IMR-90 (cell line): ENCODE results near the gene KCNAB2. TPM values are rescaled to one million over a fixed set of nuclear protein-coding genes. Genes with fewer than 3 reads are reported as not detected.

Source experiments
- ATAC-seq: fragments of 200-7000 bp; cut with Tn5 transposase; 2 replicates; pipeline ENCODE4 v1.9.1; 2020; ENCODE audit warnings: low read depth, mild to moderate bottlenecking, moderate library complexity
- BruUV-seq: library from RNA; stranded (reverse); fragments of 400-500 nt; replicated peaks from 2 replicates; lab custom pipeline; 2021; lab: Mats Ljungman, UMichigan
- CTCF ChIA-PET: fragments of 300-600 bp; formaldehyde crosslinking; extraction: SDS; loops from one replicate; lab custom pipeline; 2021; ENCODE audit warnings: antibody characterized with exemption; lab: Yijun Ruan, JAX
- POLR2A ChIA-PET: fragments of 300-600 bp; sonication (Branson Sonifier 250); formaldehyde crosslinking; loops from one replicate; lab custom pipeline; 2022; ENCODE audit warnings: antibody characterized with exemption; ENCODE audit not compliant: unreplicated experiment; lab: Charles Lee
- DNase-seq: peaks from one replicate; pipeline ENCODE4 v3.0.0; 2013
- H2AFZ ChIP-seq: replicated peaks from 2 replicates; pipeline ENCODE3; 2013; ENCODE audit warnings: low read length, mild to moderate bottlenecking; ENCODE audit not compliant: poor library complexity
- H2AK5ac ChIP-seq: 2 replicates; pipeline ENCODE4 v1.6.1; 2013; ENCODE audit warnings: low read depth, low read length, inconsistent platforms
- H2AK9ac ChIP-seq: replicated peaks from 2 replicates; pipeline ENCODE3; 2013; ENCODE audit warnings: mild to moderate bottlenecking, low read depth, low read length, moderate library complexity; ENCODE audit not compliant: poor library complexity
- H2BK120ac ChIP-seq: 2 replicates; pipeline ENCODE4 v1.6.1; 2013; ENCODE audit warnings: low read depth, low read length, inconsistent platforms
- H2BK15ac ChIP-seq: 3 replicates; pipeline ENCODE4 v1.6.1; 2013; ENCODE audit warnings: low read depth, low read length, inconsistent platforms
- H2BK20ac ChIP-seq: 2 replicates; pipeline ENCODE4 v1.6.1; 2013; ENCODE audit warnings: low read depth, mild to moderate bottlenecking, inconsistent platforms, low read length, moderate library complexity
- H2BK5ac ChIP-seq: 2 replicates; pipeline ENCODE4 v1.6.1; 2013; ENCODE audit warnings: mild to moderate bottlenecking, low read depth, low read length, inconsistent platforms; ENCODE audit not compliant: poor library complexity, severe bottlenecking
- H3K14ac ChIP-seq: replicated peaks from 2 replicates; pipeline ENCODE4 v1.6.1; 2013; ENCODE audit warnings: low read depth, low read length, inconsistent platforms
- H3K18ac ChIP-seq: 2 replicates; pipeline ENCODE4 v1.6.1; 2013; ENCODE audit warnings: low read depth, low read length, control low read depth
- H3K23ac ChIP-seq: 2 replicates; pipeline ENCODE4 v1.6.1; 2013; ENCODE audit warnings: low read depth, low read length, inconsistent platforms
- H3K27ac ChIP-seq: 2 replicates; pipeline ENCODE4 v1.5.1; 2013; ENCODE audit warnings: mild to moderate bottlenecking, control low read depth, low read length; ENCODE audit not compliant: insufficient read depth
- H3K27me3 ChIP-seq: 2 replicates; pipeline ENCODE4 v1.6.1; 2013; ENCODE audit warnings: low read length; ENCODE audit not compliant: control insufficient read depth, insufficient read depth
- H3K36me3 ChIP-seq: 2 replicates; pipeline ENCODE4 v1.6.1; 2013; ENCODE audit warnings: low read length, mixed read lengths; ENCODE audit not compliant: control insufficient read depth, insufficient read depth
- H3K4ac ChIP-seq: 2 replicates; pipeline ENCODE4 v1.6.1; 2013; ENCODE audit warnings: low read depth, low read length, inconsistent platforms
- H3K4me1 ChIP-seq: 2 replicates; pipeline ENCODE4 v1.6.1; 2013; ENCODE audit warnings: low read length, mixed read lengths; ENCODE audit not compliant: control insufficient read depth, insufficient read depth
- H3K4me2 ChIP-seq: 2 replicates; pipeline ENCODE4 v1.6.1; 2013; ENCODE audit warnings: low read depth, mild to moderate bottlenecking, control low read depth, low read length, moderate library complexity
- H3K4me3 ChIP-seq: 2 replicates; pipeline ENCODE4 v1.5.1; 2013; ENCODE audit warnings: low read depth, mild to moderate bottlenecking, control low read depth, low read length, moderate library complexity; ENCODE audit not compliant: insufficient read depth
- H3K56ac ChIP-seq: 2 replicates; pipeline ENCODE4 v1.6.1; 2013; ENCODE audit warnings: low read length, inconsistent platforms; ENCODE audit not compliant: insufficient read depth; ENCODE audit errors: extremely low read depth
- H3K79me1 ChIP-seq, 2 experiments: 2 replicates each; pipeline ENCODE4 v1.6.1; 2013; ENCODE audit warnings: low read length in 2 of 2, inconsistent platforms in 1 of 2, low read depth in 1 of 2
- H3K9ac ChIP-seq: 2 replicates; pipeline ENCODE4 v1.6.1; 2013; ENCODE audit warnings: low read depth, low read length, control low read depth
- H3K9me1 ChIP-seq: 2 replicates; pipeline ENCODE4 v1.6.1; 2013; ENCODE audit warnings: low read length, inconsistent platforms; ENCODE audit not compliant: insufficient read depth
- H3K9me3 ChIP-seq: 2 replicates; pipeline ENCODE4 v1.6.1; 2013; ENCODE audit warnings: low read length; ENCODE audit not compliant: control insufficient read depth, insufficient read depth
- H4K20me1 ChIP-seq: 2 replicates; pipeline ENCODE4 v1.6.1; 2013; ENCODE audit warnings: low read length, inconsistent platforms; ENCODE audit not compliant: insufficient read depth
- H4K5ac ChIP-seq: 2 replicates; pipeline ENCODE4 v1.6.1; 2013; ENCODE audit warnings: mild to moderate bottlenecking, low read depth, low read length, control low read depth
- H4K8ac ChIP-seq, 2 experiments: 2 replicates each; pipeline ENCODE4 v1.6.1; 2013; ENCODE audit warnings: low read depth in 2 of 2, low read length in 2 of 2, control low read depth in 1 of 2, inconsistent platforms in 1 of 2
- H4K91ac ChIP-seq: 2 replicates; pipeline ENCODE4 v1.6.1; 2013; ENCODE audit warnings: low read depth, low read length, inconsistent platforms; ENCODE audit not compliant: insufficient read depth
- BHLHE40 ChIP-seq: fragments of 150-350 bp; IDR thresholded peaks from 2 replicates; pipeline ENCODE4 v1.6.1; 2016; ENCODE audit warnings: mild to moderate bottlenecking, low read depth, low read length
- MXI1 ChIP-seq: IDR thresholded peaks from 2 replicates; pipeline ENCODE4 v1.6.1; 2012; ENCODE audit warnings: low read depth, mild to moderate bottlenecking, low read length, moderate library complexity, borderline replicate concordance
- NFE2L2 ChIP-seq: fragments of 150-350 bp; IDR thresholded peaks from 2 replicates; pipeline ENCODE4 v1.6.1; 2016; ENCODE audit warnings: low read depth, mild to moderate bottlenecking, low read length
- WGBS, 2 experiments: methylation state at CpG; one replicate each; pipeline versions ENCODE4 v1.1.5 to v1.1.7; 2013; ENCODE audit warnings: missing lambda C conversion rate in 2 of 2; ENCODE audit not compliant: insufficient read length in 1 of 2; ENCODE audit errors: extremely low coverage in 2 of 2; 5-methylcytosine and 5-hydroxymethylcytosine counted together
- dilution Hi-C: fragments of 300-500 bp; cut with HindIII; formaldehyde crosslinking; loops from one replicate; pipeline ENCODE4 v1.14.3; 2018; ENCODE audit warnings: low sequenced_read_pairs; ENCODE audit not compliant: unreplicated experiment
- in situ Hi-C: fragments of 300-500 bp; cut with MboI; formaldehyde crosslinking; loops from 3 replicates; pipeline ENCODE4 v1.14.3; 2019; ENCODE audit warnings: low sequenced_read_pairs, inconsistent platforms, mixed read lengths
- intact Hi-C: fragments of 100-400 bp; cut with micrococcal nuclease; formaldehyde crosslinking; loops from 2 replicates; pipeline ENCODE4 v1.10.0; 2022
- polyA plus RNA-seq, 3 experiments: library from polyadenylated mRNA; depleted of rRNA; stranded (reverse); fragments of >200 nt; gene quantifications; 2 replicates each; pipeline ENCODE4 v1.2.3, GENCODE V29; 2012; ENCODE audit warnings: low replicate concordance in 1 of 3
- total RNA-seq: library from RNA; depleted of rRNA; stranded (reverse); fragments of >200 nt; gene quantifications from 2 replicates; pipeline ENCODE4 v1.2.3, GENCODE V29; 2012

KCNAB2 gene
- total and polyA plus RNA-seq, 2 of the 4 experiments (the other 2 are of a cell fraction), result 1.3 to 4.2 TPM

GRCh38 chr1:6028042-6028850 is 17.4 kb upstream of the KCNAB2 start:
- Histone ChIP-seq H3K27me3 (no peaks in the 10 kb centered on the region; the same call in 1 of the 2 replicates), H4K91ac (no peak overlapping the region), H3K9me3 (no peaks in the 10 kb centered on the region), H3K9ac (no peak overlapping the region), H3K4me2 (no peak overlapping the region), H2BK15ac (no peak overlapping the region), H3K36me3 (no peaks in the 10 kb centered on the region), H2AK5ac (no peak overlapping the region), H2BK5ac (no peak overlapping the region), H3K4me3 (no peak overlapping the region), H4K20me1 (no peaks in the 10 kb centered on the region; the same call in 1 of the 2 replicates), H2AFZ (peak overlapping the region; percentile 3), H3K4me1 (peaks cover 5% of the 10 kb centered on the region; the same call in 1 of the 2 replicates), H3K18ac (no peak overlapping the region), H3K23ac (no peak overlapping the region), H3K56ac (no peak overlapping the region), H3K27ac (no peak overlapping the region), H3K14ac (no peak overlapping the region), H2BK120ac (no peak overlapping the region), H2AK9ac (no peak overlapping the region), H4K5ac (no peak overlapping the region), H3K9me1 (peaks cover 3% of the 10 kb centered on the region), H3K4ac (no peak overlapping the region), H4K8ac (no peak overlapping the region), H2BK20ac (no peak overlapping the region), H3K79me1 (no peaks in the 10 kb centered on the region)
- BruUV-seq, result no TSS peak
- WGBS, 2 experiments, result 77% methylated on average over 10 of the region's 19 CpGs; no CpG with 5 or more reads in 1 of the 2 experiments
- DNase-seq (peak; percentile 11), ATAC-seq (no peak)
- intact Hi-C loops, result no loop called here
- in situ Hi-C loops, result no loop called here
- dilution Hi-C loops, result no loop called here
- ChIA-PET CTCF (interaction anchor here (0.7 kb wide), 1 partner anchor 176 kb away, joined by 6 read pairs; no protein-coding TSS in a partner anchor), POLR2A (no interaction called here)
- no peak for TF ChIP-seq MXI1
- TF ChIP-seq NFE2L2, result no peak
- TF ChIP-seq BHLHE40, result no peak
